ENCODE results near the gene AGT.
"Not testable (repeated sequence)": the region's sequence is repeated elsewhere in the genome, so short reads cannot be mapped to it uniquely, and the experiment has no call there.

Gene AGT

DNA sequence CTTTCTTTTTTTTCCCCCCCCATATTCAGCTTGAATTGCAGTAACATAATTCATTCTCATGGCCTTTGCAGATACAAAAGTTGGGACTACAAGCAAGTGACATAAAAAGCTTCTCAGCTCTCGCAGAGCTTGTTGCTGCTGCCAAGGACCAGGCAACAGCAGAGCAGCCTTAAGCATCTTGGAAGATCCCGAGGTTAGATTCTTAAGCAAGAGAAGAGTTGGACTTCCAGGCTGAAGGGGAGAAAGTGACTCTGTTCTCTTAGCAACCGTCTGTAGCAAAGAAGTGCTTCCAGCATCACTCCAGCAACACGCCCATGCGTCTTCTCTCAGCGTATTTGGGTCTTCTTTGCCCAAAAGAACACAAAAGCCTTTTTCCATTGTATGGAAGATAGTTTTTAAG lies 20.7 kb downstream of the AGT start:
- no peak for DNase-seq (ENCODE audit: low spot score)

DNA sequence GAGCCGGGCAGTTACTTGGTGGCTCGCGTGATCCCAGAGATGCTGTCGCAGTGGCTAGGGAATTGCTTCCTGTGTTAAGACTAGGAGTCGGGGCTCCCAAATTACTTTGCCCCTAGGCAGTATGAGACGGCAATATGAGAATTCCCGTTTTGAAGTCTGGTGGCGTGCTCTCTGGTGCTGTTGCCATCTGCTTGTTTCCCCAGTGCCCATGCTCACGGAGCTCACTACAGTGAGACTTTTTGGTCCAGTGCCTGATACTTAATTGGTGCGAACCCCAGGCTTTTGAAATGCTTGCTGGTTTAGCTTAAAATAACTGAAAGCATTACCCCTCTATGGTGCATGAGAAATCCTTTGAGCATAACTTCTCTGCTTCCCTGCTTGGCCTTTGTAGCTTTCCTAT lies 22.3 kb downstream of the AGT start:
- DNase-seq (ENCODE audit: low spot score) = no peak

DNA sequence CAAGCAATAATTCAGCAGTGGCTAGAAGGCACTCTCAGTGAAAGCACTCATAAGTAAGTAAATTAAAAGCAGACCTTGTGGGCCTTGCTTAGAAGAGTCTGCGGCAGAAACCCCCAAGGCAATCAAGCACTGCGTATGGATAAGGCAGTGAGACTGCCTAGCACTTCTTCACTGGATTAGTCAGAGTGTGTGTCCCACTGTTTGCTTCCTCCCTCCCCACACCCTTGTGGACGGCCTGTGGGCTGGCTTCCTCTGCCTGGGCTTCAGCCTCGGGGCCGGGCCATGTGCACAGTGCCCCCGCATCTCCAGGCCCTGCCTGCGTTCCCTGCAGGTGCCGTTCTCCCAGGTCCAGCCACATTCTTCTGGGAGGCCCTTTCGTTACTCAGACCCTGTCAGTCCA lies 23.8 kb downstream of the AGT start:
- DNase-seq (ENCODE audit: low spot score) = no peak

DNA sequence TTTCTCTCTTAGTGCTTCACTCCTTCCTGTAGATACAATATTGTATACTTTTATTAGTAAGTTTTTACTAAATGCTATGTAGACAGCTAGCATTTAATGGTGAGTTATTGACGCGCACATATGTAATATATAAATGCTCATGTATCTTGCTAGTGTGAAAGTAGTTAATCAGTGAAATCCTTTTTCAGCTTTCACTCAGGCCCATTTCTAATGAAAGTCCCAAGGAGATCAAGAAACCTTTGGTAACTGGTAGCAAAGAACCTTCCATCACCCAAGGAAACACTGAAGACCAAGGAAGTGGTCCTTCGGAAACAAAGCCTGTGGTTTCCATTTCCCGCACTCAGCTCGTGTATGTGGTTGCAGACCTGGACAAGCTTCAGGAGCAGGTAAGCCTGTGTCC lies 27.2 kb downstream of the AGT start:
- no peak for DNase-seq (ENCODE audit: low spot score)

DNA sequence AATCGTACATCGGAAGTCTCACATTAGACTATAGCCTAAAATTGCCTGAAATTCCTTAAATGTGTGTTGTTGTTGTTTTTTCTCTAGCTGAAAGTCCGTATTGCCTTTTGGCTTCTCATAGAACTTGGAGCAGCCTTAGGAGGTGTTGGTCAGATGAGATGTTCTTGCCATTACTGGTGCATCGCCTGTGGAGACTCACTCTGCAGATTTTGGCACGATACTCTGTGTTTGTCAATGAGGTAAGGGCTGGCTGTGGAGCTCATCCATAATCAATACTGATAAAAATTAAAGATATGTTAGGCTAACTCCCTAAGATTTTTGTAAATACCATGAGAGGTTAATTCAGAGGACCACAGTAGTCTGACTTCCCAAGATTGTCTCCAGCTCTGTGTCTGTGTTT lies 28.9 kb downstream of the AGT start:
- DNase-seq (ENCODE audit: low spot score) = no peak

DNA sequence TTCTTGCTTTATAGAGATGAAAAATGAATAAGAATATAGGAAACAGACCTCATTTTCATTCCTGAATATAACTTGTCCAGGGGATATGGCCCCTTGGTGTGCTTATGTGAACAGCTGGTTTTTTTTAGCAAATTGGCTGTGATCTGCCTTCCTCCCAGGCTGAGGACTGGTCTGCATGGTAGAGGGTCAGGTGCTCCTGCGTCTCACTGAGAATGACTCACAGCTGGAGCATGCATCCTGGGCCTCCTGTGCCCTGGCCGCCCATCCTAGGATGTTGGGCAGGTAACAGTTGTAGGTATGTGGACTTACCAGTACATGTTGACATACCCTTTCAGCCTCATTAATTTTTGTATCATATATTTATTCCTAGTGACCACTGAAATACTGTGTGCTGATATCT lies 29.8 kb downstream of the AGT start:
- DNase-seq (ENCODE audit: low spot score) = no peak

DNA sequence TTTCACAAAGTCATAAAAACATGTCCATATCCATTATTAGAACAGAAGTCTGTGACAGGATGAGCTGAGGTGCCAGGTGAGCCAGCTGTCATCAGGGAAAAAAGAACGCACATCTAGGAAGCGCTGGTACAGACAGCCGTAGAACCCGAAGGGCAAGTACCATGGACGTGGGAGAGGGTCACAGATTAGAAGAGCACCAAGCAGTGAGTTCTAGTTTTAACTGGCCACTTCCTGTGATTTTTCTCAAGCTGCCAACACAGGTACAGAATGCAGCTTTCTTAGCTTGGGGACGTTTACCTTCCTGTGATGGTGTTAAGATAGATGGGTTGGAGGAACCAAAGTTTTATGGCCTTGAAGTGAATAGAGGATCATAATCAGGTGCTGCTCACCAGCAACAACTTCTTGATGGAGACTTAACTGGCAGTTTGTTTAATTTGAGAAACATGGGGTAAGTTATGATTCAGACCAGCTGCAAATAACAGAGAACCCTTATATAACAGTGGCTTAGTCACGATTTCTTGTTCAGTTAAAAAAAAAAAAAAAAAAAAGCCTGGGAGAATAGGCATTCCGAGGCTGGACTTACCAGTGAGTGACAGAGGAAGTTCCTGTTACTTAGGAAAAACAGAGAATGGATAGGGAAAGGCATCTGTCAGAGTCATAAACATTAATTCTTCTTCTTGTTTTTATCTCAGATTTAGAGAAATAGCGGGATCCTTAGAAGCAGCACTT lies 30.9 kb downstream of the AGT start:
- no peak for DNase-seq (ENCODE audit: low spot score)

DNA sequence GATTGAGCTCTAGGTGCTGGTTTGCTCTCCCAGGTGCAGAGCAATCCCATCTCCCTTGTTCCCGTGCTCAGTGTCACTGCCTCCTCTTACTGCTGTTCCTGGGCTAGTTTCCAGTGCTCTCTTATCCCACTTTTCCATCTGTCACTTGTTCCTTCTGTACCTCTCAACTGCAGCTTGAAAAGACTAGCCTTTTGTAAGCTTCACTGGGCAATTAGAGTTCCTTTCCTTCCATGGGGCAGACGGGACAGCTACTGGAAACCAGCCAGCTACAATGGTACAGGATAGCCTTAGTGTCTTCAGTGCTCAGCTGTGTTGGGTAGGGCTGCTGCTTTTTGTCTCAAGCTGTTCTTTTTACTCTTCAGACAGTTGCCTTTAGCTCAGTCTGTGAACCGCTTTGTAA lies 31.6 kb downstream of the AGT start:
- DNase-seq (ENCODE audit: low spot score) = no peak

DNA sequence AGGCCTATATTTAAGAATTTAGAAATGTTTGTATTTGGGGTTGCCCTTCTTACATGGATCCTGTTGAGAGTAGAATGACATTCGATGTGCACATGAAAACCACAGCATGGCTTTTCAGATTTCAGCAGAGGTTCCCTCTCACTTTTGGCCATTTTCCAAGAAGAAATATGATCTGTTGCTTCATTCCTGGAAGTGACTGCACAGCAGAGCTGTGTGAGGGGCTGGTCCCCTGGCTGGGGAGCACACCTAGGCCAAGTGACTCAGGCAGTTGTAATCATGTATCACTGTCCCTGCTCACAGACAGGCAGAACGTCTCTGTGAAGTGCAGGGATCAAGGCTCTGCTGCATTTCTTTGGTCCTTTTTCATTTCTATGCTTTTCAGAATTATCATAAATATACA lies 32.3 kb downstream of the AGT start:
- no peak for DNase-seq (ENCODE audit: low spot score)

DNA sequence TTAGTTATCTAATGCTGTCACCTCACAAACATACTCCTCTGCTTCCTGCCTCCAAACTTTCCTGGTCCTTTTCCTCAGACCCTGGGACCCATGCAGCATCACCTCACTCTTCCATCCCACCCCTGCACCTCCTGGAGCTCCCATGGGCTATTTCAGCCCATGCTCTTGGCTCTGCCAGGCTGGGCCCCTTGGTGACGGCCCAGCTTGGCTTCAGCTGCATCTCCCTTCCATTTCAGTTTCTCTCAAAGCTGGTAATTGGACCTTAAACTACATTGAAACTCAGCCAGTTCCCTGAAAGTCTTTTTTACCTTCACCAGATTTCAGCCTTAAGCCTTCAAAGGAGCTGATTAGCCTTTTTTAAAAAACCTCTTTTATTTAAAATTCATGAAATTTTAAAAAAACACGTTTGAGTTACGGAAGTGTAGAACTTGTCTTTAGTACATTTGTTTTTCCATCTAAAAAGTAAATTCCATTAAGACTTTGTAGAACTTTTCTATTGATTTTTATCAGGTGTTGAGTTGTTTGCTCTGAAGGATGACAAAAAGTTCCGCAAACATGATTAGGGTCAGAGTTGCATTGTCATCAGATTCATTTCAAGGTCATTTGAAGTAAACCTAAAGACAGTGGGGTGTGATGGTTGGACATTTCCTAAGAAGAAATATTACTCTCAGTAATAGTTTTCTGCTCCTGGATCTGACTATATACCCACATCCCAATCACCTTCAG lies 33.5 kb downstream of the AGT start:
- no peak for DNase-seq (ENCODE audit: low spot score)

DNA sequence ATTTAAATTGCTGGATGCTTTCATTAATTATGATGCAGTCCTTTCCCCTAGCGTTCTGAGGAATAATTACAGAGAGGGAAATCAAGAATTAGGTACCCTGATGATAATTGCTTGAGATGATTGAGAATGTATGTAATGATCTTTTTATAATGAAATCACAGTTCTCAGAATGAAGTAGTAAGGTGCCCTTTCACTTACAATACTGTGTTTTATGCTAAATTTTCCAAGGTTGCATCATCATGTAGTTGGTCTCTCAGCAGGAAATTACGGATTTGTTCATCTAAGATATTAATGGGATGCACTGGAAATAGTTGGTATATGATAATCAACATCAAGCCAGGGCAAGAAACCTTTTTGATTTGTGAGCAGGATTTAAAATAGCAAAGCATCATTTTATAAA lies 34.1 kb downstream of the AGT start:
- no peak for DNase-seq (ENCODE audit: low spot score)

DNA sequence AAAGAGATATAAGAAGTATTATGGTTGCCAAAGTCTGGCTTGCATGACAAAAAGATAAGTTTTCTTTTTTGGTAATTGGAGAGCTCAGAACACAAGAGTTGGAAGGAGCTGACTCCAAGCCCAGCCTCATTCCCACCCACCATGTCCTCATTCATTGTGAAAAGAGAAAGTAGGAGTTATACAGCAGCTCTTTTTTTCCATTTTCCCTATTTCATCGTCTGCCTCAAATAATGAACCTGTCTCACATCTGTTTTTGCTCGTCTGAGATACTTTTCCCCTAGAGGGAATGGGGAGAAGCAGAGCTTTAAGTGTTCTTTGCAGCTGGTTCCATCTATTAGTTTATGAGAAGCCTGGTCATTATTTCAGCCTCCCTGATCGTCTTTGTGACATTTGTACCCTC lies 34.7 kb downstream of the AGT start:
- DNase-seq (ENCODE audit: low spot score) = no peak

DNA sequence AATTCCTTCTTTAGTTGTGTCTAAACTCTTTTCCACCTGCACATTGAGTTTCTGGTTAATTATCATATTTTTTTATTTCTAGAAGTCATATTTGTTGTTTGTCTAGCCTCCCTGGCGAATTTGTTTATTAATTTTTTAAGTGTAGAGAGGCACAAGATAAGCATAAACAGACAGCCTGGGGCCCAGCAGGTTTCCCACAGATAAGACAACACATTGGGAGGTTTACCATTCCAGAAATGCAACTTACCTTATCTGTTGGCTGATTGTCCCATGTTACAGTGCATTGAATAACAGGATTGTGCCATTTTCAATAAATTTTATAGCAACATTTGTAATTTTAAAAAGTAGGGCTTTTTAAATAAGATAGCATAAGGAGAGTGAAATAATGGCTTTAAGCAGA lies 36.7 kb downstream of the AGT start:
- no peak for DNase-seq (ENCODE audit: low spot score)

DNA sequence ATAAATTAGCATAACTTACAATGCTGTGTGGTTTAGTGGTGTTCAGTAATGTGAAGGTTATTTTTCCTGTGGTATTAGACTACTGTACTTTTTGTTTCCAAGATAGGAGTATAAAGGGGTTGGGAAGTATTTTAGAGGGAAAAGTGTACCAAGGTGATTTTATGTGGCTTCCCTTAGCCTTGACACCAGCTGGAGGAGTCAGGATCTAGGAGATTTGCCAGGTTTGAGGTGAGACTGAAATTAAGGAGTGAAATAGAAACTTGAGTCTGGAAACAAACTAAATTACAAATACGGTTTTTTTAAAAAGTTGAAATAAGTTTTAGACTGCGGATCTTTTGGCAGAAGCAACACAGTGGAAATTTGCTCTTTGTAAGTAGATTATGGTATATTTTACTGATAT lies 39.3 kb downstream of the AGT start:
- DNase-seq (ENCODE audit: low spot score) = no peak

DNA sequence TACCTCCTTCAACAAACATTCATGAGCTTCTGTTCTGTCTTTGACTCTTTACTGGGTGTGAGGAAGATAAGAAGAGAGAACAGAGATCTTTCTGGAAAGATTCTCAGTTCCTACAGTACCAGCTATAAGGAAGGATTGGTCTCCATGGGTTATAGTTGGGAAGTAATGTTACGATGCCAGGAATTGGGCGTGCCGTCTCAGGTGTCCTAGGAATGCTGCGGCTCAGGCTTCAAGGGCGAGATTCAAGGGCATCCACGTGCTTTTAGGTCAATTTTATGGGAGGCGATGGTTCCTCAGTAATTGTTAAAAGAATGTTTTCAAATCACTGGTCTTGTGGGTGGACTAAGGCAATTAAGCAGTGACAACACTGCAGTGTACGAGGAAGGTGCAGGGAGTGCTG lies 44.4 kb downstream of the AGT start:
- no peak for DNase-seq (ENCODE audit: low spot score)

DNA sequence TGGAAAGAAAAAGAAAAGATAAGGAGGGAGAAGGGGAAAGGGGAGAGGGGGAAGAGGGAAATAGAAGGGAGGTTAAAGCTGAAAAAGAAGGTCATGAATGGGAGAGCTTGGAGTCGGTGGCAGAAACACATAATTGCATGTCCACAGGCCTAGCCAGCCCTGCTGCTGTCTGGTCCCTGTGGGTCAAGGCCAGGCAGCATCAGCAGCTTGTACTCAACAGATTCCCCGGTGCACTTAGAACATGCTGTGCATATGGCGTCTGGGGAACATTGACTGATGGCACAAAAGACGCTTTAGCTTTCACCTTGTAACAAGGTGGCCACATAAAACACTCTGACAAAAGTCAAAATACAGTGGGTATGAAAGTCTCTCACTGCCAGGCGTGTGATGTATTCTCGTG lies 45.7 kb downstream of the AGT start:
- DNase-seq (ENCODE audit: low spot score) = no peak

DNA sequence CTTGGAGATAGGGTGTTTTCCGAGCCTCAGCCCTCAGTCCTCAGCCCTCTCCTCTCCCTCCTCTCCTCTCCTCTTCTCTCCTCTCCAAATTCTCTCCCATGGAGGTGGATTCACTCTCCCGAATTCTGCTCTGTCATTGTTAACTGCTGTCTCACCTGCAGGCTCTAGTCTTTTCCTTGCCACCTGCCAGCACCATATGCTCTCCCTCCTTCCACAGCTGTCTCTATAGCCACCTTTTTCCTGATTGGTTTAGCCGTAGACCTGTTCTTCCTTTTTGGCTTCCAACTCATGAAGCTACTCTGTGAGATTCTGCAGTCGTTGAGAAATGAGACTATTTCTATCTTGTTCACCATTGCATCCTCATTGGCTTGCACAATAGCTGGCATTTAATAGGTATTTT lies 51.9 kb downstream of the AGT start:
- DNase-seq (ENCODE audit: low spot score) = no peak

DNA sequence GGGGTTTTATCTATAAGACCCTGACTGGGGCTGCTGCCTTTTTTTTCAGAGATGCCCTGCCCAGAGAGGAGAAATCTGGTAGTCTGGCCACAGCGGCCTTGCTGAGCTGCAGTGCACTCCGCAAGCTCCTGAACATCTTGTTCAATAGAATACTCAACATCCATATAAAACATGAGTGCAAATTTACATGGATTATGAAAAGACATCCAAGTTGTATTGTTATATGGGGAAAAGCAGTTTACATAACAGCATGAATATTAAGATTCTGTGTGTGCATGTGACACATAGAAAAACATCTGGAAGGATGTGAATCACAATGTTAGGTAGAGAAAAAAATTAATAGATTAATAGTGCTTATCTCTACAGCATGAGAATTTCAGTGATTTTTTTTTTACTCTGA lies 55.2 kb downstream of the AGT start:
- DNase-seq (ENCODE audit: low spot score) = no peak

DNA sequence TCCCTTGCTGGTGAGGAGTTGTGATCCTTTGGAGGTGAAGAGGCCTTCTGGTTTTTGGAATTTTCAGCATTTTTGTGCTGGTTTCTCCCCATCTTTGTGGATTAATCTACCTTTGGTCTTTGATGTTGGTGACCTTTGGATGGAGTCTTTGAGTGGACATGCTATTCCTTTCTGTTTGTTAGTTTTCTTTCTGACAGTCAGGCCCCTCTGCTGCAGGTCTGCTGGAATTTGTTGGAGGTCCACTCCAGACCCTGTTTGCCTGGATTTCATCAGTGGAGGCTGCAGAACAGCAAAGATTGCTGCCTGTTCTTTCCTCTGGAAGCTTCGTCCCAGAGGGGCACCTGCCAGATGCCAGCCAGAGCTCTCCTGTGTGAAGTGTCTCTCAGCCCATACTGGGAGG lies 55.8 kb downstream of the AGT start:
- DNase-seq (ENCODE audit: low spot score) = not testable (repeated sequence)

DNA sequence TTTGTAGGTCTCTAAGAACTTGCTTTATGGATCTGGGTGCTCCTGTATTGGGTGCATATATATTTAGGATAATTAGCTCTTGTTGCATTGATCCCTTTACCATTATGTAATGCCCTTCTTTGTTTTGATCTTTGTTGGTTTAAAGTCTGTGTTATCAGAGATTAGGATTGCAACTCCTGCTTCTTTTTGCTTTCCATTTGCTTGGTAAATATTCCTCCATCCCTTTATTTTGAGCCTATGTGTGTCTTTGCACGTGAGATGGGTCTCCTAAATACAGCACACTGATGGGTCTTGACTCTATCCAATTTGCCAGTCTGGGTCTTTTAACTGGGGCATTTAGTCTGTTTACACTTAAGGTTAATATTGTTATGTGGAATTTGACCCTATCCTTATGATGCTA lies 57.2 kb downstream of the AGT start:
- not testable (repeated sequence) for DNase-seq (ENCODE audit: low spot score)

Data from SK-N-DZ (cell line).